HG03060 (cell line): ENCODE data around the gene LIMS1.
"Not testable (repeated sequence)": the region's sequence is repeated elsewhere in the genome, so short reads cannot be mapped to it uniquely, and the experiment has no call there.

Experiments
- ATAC-seq: cut with Tn5 transposase; IDR thresholded peaks from one replicate; pipeline ENCODE4 v1.9.1; 2021; ENCODE audit warnings: low read depth, moderate number of reproducible peaks; ENCODE audit not compliant: unreplicated experiment

Gene LIMS1

GRCh38 chr2:108655270-108655669 is 121.0 kb downstream of the LIMS1 start:
- ATAC-seq: not testable (repeated sequence)

- ATAC-seq: not testable (repeated sequence)
These were observed 122.0 kb downstream of the LIMS1 start for GRCh38 chr2:108656282-108656681.

GRCh38 chr2:108657517-108657916 is 123.2 kb downstream of the LIMS1 start:
- not testable (repeated sequence) for ATAC-seq

- ATAC-seq: not testable (repeated sequence)
These were observed 124.3 kb downstream of the LIMS1 start for GRCh38 chr2:108658553-108658952.

- not testable (repeated sequence) for ATAC-seq
These were observed 127.2 kb downstream of the LIMS1 start for GRCh38 chr2:108661493-108661892.

GRCh38 chr2:108662207-108662612 is 127.9 kb downstream of the LIMS1 start:
- peak; percentile 97 for ATAC-seq

GRCh38 chr2:108663346-108663745 is 129.1 kb downstream of the LIMS1 start:
- not testable (repeated sequence) for ATAC-seq

- not testable (repeated sequence) for ATAC-seq
These were observed 129.8 kb downstream of the LIMS1 start for GRCh38 chr2:108664089-108664488.

GRCh38 chr2:108664979-108665378 is 130.7 kb downstream of the LIMS1 start:
- not testable (repeated sequence) for ATAC-seq

GRCh38 chr2:108665975-108666374 is 131.7 kb downstream of the LIMS1 start:
- not testable (repeated sequence) for ATAC-seq

GRCh38 chr2:108667140-108667539 is 132.9 kb downstream of the LIMS1 start:
- ATAC-seq: not testable (repeated sequence)

GRCh38 chr2:108670282-108670681 is 136.0 kb downstream of the LIMS1 start:
- ATAC-seq: not testable (repeated sequence)

GRCh38 chr2:108672200-108672805 is 138.0 kb downstream of the LIMS1 start:
- ATAC-seq: not testable (repeated sequence)

GRCh38 chr2:108676522-108676921 is 142.3 kb downstream of the LIMS1 start:
- ATAC-seq: not testable (repeated sequence)

GRCh38 chr2:108677239-108677744 is 143.0 kb downstream of the LIMS1 start:
- not testable (repeated sequence) for ATAC-seq

- ATAC-seq: not testable (repeated sequence)
These were observed 144.0 kb downstream of the LIMS1 start for GRCh38 chr2:108678198-108678651.

GRCh38 chr2:108680805-108681204 is 146.5 kb downstream of the LIMS1 start:
- ATAC-seq: not testable (repeated sequence)

- not testable (repeated sequence) for ATAC-seq
These were observed 154.8 kb downstream of the LIMS1 start for GRCh38 chr2:108688818-108689756.

GRCh38 chr2:108690001-108690400 is 155.7 kb downstream of the LIMS1 start:
- not testable (repeated sequence) for ATAC-seq

- ATAC-seq: no peak
These were observed 157.2 kb downstream of the LIMS1 start for GRCh38 chr2:108691447-108691846.

GRCh38 chr2:108701208-108701607 is 166.9 kb downstream of the LIMS1 start:
- no peak for ATAC-seq
